HK-2 (cell line): ENCODE measurements around the gene CHMP4B.
"Not testable (repeated sequence)": the region's sequence is repeated elsewhere in the genome, so short reads cannot be mapped to it uniquely, and the experiment has no call there.

Source experiments
- DNase-seq: peaks from one replicate; pipeline ENCODE4 v3.0.0-alpha.2; 2018; ENCODE audit not compliant: unreplicated experiment

Gene CHMP4B

GRCh38 chr20:33789858-33790182 lies 21.3 kb upstream of the CHMP4B start:
- DNase-seq: no peak

- DNase-seq: no peak
Measured at GRCh38 chr20:33790566-33790965, 20.6 kb upstream of the CHMP4B start.

- DNase-seq: no peak
Measured at GRCh38 chr20:33791021-33791420, 20.1 kb upstream of the CHMP4B start.

- no peak for DNase-seq
Measured at GRCh38 chr20:33791540-33791939, 19.6 kb upstream of the CHMP4B start.

GRCh38 chr20:33791959-33792597 lies 19.1 kb upstream of the CHMP4B start:
- DNase-seq: peak; percentile 48

- not testable (repeated sequence) for DNase-seq
Measured at GRCh38 chr20:33792598-33792989, 18.6 kb upstream of the CHMP4B start.

- no peak for DNase-seq
Measured at GRCh38 chr20:33793011-33793931, 17.9 kb upstream of the CHMP4B start.

- no peak for DNase-seq
Measured at GRCh38 chr20:33796263-33796906, 14.8 kb upstream of the CHMP4B start.

GRCh38 chr20:33796907-33797544 lies 14.1 kb upstream of the CHMP4B start:
- DNase-seq: no peak

GRCh38 chr20:33798444-33798843 lies 12.7 kb upstream of the CHMP4B start:
- no peak for DNase-seq

GRCh38 chr20:33803921-33804337 lies 7.2 kb upstream of the CHMP4B start:
- peak; percentile 28 for DNase-seq

GRCh38 chr20:33808388-33808787 lies 2.8 kb upstream of the CHMP4B start:
- DNase-seq: no peak

- no peak for DNase-seq
Measured at GRCh38 chr20:33810259-33810658, 889 bp upstream of the CHMP4B start.

GRCh38 chr20:33811776-33812151 lies 616 bp downstream of the CHMP4B start:
- DNase-seq: peak; percentile 22

- DNase-seq: peak; percentile 69
Measured at GRCh38 chr20:33812152-33812849, 1.2 kb downstream of the CHMP4B start.

- no peak for DNase-seq
Measured at GRCh38 chr20:33812908-33813462, 1.8 kb downstream of the CHMP4B start.

GRCh38 chr20:33814238-33814712 lies 3.1 kb downstream of the CHMP4B start:
- DNase-seq: no peak

- DNase-seq: no peak
Measured at GRCh38 chr20:33815671-33816070, 4.5 kb downstream of the CHMP4B start.

- DNase-seq: no peak
Measured at GRCh38 chr20:33816191-33816590, 5.0 kb downstream of the CHMP4B start.

- DNase-seq: no peak
Measured at GRCh38 chr20:33817411-33817810, 6.3 kb downstream of the CHMP4B start.

- DNase-seq: no peak
Measured at GRCh38 chr20:33819456-33819855, 8.3 kb downstream of the CHMP4B start.
